GM21515 (cell line): Measurements from ENCODE around the gene COIL.

ENCODE experiments used
- ATAC-seq: cut with Tn5 transposase; IDR thresholded peaks from one replicate; pipeline ENCODE4 v1.9.1; 2021; ENCODE audit not compliant: unreplicated experiment

Gene COIL

GRCh38 chr17:56936697-56937322 lies 24.0 kb downstream of the COIL start:
- no peak for ATAC-seq

- ATAC-seq, result no peak
Measured at GRCh38 chr17:56935461-56935860, 25.4 kb downstream of the COIL start.

- ATAC-seq, result no peak
Measured at GRCh38 chr17:56934280-56934679, 26.6 kb downstream of the COIL start.

GRCh38 chr17:56933868-56934267 lies 27.0 kb downstream of the COIL start:
- no peak for ATAC-seq

GRCh38 chr17:56933151-56933745 lies 27.6 kb downstream of the COIL start:
- no peak for ATAC-seq

GRCh38 chr17:56930739-56931337 lies 30.0 kb downstream of the COIL start:
- ATAC-seq, result no peak

- no peak for ATAC-seq
Measured at GRCh38 chr17:56929362-56929969, 31.4 kb downstream of the COIL start.

GRCh38 chr17:56928586-56928985 lies 32.3 kb downstream of the COIL start:
- no peak for ATAC-seq

- ATAC-seq, result no peak
Measured at GRCh38 chr17:56926704-56927103, 34.1 kb downstream of the COIL start.

- no peak for ATAC-seq
Measured at GRCh38 chr17:56926270-56926669, 34.6 kb downstream of the COIL start.

- no peak for ATAC-seq
Measured at GRCh38 chr17:56925088-56925487, 35.8 kb downstream of the COIL start.

GRCh38 chr17:56919717-56920116 lies 41.1 kb downstream of the COIL start:
- no peak for ATAC-seq

GRCh38 chr17:56918916-56919315 lies 41.9 kb downstream of the COIL start:
- ATAC-seq, result no peak

GRCh38 chr17:56917559-56918296 lies 43.1 kb downstream of the COIL start:
- no peak for ATAC-seq

- ATAC-seq, result no peak
Measured at GRCh38 chr17:56914581-56915273, 46.1 kb downstream of the COIL start.

GRCh38 chr17:56913867-56914580 lies 46.8 kb downstream of the COIL start, which contains the start of gene TRIM25:
Gene TRIM25, minus strand, starts transcription at chr17:56914049. Its CDS starts 61 bp downstream, at chr17:56913988.
- peak; percentile 65 for ATAC-seq

GRCh38 chr17:56913353-56913866 lies 47.4 kb downstream of the COIL start:
- ATAC-seq, result peak; percentile 32

GRCh38 chr17:56913000-56913311 lies 47.9 kb downstream of the COIL start:
- ATAC-seq, result no peak

GRCh38 chr17:56912105-56912999 lies 48.5 kb downstream of the COIL start:
- no peak for ATAC-seq
